Esophagus (tissue), 2 donors: ENCODE results near the gene PSMB7. TPM values are rescaled to one million over a fixed set of nuclear protein-coding genes. Genes with fewer than 3 reads are reported as not detected.

Source experiments
- H3K27ac ChIP-seq, 2 donors: one replicate each; pipeline ENCODE4 v1.5.1; 2013; ENCODE audit warnings: low read depth in 2 of 2, mild to moderate bottlenecking in 2 of 2, inconsistent platforms in 1 of 2, low read length in 1 of 2, moderate library complexity in 1 of 2
- H3K27me3 ChIP-seq, 2 donors: one replicate each; pipeline ENCODE4 v1.6.1; 2013; ENCODE audit warnings: low read length in 2 of 2, control low read depth in 1 of 2, mild to moderate bottlenecking in 1 of 2; ENCODE audit not compliant: insufficient read depth in 2 of 2, control insufficient read depth in 1 of 2
- H3K36me3 ChIP-seq, 2 donors: one replicate each; pipeline ENCODE4 v1.6.1; 2013; ENCODE audit warnings: low read length in 1 of 2; ENCODE audit not compliant: control insufficient read depth in 2 of 2, insufficient read depth in 2 of 2
- H3K4me1 ChIP-seq, 2 donors: one replicate each; pipeline ENCODE4 v1.6.1; 2013; ENCODE audit warnings: low read length in 1 of 2; ENCODE audit not compliant: control insufficient read depth in 2 of 2, insufficient read depth in 2 of 2
- H3K4me3 ChIP-seq, 2 donors: one replicate each; pipeline ENCODE4 v1.5.1; 2013; ENCODE audit warnings: low read length in 2 of 2, mild to moderate bottlenecking in 2 of 2, low read depth in 1 of 2, moderate library complexity in 1 of 2
- H3K9me3 ChIP-seq, 2 donors: one replicate each; pipeline ENCODE4 v1.6.1; 2013; ENCODE audit warnings: mild to moderate bottlenecking in 2 of 2, low read depth in 1 of 2, low read length in 1 of 2, moderate library complexity in 1 of 2; ENCODE audit not compliant: control insufficient read depth in 2 of 2, insufficient read depth in 1 of 2
- WGBS, 2 donors: extraction: QIAGEN DNeasy Blood & Tissue Kit; methylation state at CpG; one replicate each; pipeline ENCODE4 v1.1.7; 2013; 5-methylcytosine and 5-hydroxymethylcytosine counted together
- polyA plus RNA-seq, 2 donors: library from polyadenylated mRNA; stranded (reverse); fragments of 200-250 nt; gene quantifications; one replicate each; pipeline ENCODE4 v1.2.3, GENCODE V29; 2013
- donor health status: healthy with polysubstance abuse.
- donor health status: Bipolar disorder and iron deficiency.

The PSMB7 gene
- polyA plus RNA-seq, 2 donors: 137 to 190 TPM

DNA sequence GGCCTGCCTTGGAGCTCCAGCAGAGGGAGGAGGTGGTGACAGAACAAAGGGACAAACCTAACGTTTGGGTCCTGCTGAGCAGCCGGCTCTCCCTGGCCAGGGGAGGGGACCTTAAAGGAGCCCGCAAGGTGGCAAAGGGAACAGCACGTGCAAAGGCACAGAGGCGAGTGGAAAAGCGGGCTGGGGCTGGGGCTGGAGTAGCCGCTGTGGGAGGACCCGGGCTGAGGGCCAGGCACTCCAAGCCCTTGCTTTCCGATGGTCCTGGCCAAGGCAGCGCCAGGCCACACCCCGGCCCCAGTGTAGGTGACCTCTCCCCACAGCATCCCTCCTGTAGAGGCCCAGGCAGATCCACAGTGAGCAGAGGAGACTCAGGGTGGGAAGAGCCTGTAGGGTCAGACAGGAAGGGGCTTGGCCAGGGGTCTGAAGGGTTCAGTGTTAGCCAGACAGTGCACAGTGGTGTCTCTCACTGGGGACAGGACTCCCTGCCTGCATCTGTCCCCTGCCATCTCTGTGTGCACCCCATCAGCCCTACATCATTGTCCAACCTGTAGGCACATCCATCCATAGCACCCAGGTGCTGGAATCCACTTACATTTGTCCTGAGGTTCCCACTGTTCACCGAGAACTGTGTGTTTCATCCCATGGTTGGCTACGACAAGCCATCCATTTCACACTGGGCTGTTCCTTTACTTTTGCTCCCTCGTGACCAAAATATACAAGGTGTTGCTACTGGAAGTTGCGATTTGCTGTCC lies 80.5 kb downstream of the PSMB7 start:
- H3K36me3 ChIP-seq: peaks cover 2 to 14% of the 10 kb centered on the region in 2 donors
- 88 to 92% methylated on average over 15 of the region's 15 CpGs for WGBS, 2 donors
- H3K4me3 ChIP-seq: no peak overlapping the region
- H3K9me3 ChIP-seq: no peaks in the 10 kb centered on the region
- no peak overlapping the region for H3K27ac ChIP-seq
- H3K27me3 ChIP-seq: no peaks in the 10 kb centered on the region
- no peaks in the 10 kb centered on the region for H3K4me1 ChIP-seq

DNA sequence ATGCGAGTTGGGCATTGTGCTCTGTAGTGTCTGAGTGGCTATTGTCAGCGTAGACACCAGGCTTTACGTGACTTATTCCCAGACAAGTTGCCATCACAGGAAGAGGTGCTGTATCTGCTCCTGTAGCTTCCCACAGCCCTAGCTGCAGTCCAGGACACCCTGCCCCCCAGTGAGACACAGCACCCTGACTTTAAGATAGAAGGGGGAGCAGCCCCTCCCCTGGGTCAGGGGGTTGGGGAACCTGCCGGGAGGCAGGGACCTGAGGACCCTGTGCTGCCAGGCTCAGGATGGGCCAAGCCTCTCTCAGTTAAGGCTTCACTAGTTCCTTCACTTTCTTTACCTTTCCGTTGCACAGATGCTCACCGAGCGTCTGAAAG lies 82.1 kb downstream of the PSMB7 start:
- Histone ChIP-seq H3K4me3 (no peak overlapping the region), H3K36me3 (peaks cover 2 to 19% of the 10 kb centered on the region in 2 donors), H3K9me3 (no peaks in the 10 kb centered on the region), H3K27me3 (no peaks in the 10 kb centered on the region), H3K4me1 (no peaks in the 10 kb centered on the region), H3K27ac (no peak overlapping the region)
- WGBS, 2 donors: 91 to 92% methylated on average over 7 of the region's 7 CpGs

DNA sequence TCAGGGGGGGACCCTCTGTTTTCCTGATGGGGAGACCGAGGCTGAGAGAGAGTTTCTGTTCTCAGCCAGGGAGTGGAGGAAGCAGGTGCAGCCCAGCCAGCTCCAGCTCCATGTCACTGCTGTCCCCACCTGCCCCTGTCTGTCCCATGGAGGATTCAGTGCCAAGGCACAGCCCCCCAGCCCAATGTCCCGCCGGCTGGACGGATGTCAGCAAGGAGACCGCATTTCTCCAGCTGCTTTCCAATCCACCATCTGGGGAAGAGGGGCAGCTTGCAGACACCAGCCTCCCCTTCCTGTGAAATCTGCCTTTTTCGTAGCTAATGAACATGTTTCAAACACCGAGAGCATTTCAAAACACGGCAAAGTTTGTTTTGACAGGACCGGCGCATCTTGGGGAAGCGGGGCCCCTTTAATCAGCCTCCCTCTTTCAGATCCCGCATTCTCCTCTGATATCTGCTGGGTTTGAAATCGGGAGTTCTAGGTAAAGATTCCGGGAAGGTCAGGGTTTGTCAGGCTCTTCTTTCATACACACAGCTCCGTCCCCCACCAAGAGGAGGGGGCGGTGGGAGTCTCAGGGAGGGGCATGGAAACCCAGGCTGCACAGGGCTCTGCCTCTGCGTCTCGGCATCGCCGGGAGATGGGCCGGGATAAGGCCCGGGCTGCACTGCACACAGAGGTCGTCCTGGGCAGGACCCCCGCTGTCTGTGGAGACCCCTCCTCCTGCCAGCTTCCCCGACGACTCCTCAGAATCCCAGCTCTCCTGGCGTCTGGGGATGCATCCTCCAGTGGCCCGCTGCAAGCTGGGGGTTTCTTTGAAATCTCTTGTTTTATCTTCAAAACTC lies 82.7 kb downstream of the PSMB7 start:
- no peak overlapping the region for H3K4me3 ChIP-seq
- H3K4me1 ChIP-seq: no peaks in the 10 kb centered on the region
- WGBS, 2 donors: 79% methylated on average over 28 of the region's 28 CpGs
- no peaks in the 10 kb centered on the region for H3K9me3 ChIP-seq
- H3K27ac ChIP-seq: no peak overlapping the region
- H3K27me3 ChIP-seq: no peaks in the 10 kb centered on the region
- peaks cover 2 to 19% of the 10 kb centered on the region in 2 donors for H3K36me3 ChIP-seq

DNA sequence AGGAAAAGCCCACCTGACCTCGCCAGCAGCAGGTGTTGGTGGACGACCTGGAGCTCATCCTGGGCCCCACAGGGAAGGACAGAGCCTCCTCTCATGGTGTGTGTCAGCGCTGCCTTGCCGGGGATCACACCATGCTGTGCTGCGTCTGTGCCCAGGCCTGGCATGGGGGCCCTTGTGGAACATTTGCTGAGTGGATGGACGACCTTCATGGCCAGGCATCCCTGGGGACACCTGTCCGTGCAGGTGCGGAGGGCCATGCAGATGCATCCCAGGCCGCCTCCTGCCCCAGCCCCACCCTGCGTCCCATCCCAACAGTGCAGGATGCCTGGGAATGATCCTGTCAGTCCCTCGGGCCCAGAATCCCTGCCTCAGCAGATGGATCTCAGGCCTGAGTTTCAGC lies 83.7 kb downstream of the PSMB7 start:
- peaks cover 2 to 19% of the 10 kb centered on the region in 2 donors for H3K36me3 ChIP-seq
- H3K9me3 ChIP-seq: no peaks in the 10 kb centered on the region
- no peaks in the 10 kb centered on the region for H3K27me3 ChIP-seq
- H3K4me1 ChIP-seq: no peaks in the 10 kb centered on the region
- no peak overlapping the region for H3K27ac ChIP-seq
- WGBS, 2 donors: 88% methylated on average over 9 to 11 of the region's 11 CpGs
- H3K4me3 ChIP-seq: no peak overlapping the region

DNA sequence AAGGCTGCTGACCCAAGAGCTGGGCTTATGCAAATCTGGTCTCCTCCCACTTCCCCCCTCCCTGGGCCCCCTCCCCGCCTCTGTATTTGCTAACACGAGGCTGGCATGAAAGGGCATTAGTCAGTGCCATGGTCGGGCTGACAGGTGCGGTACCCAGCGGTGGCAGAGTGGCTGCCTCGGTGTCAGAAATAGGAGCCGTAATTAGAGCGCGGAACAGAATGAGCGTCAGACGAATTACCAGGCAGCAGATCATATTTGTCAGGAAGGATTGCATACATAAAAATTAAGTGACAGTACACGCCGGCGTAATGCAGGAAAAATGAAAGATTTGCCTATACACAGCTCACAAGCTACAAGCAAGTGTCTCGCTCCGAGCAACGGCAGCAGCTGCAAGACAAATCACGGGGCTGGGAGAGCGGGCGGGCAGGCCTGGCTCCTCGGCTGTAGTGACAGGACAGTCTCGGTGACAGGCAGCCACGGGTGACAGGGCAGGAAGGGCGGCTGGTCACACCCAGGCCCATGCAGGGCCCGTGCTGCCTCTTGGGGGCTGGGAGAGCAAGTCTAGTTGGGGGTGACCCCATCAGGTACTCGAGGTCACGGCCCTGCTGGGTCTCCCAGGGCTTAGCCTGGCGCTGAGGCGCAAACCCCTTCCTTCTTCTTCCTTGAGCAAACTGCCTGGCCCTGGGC lies 85.1 kb downstream of the PSMB7 start:
- Histone ChIP-seq H3K4me3 (no peak overlapping the region), H3K27ac (no peak overlapping the region), H3K36me3 (peaks cover 2 to 15% of the 10 kb centered on the region in 2 donors), H3K9me3 (no peaks in the 10 kb centered on the region), H3K27me3 (no peaks in the 10 kb centered on the region), H3K4me1 (no peaks in the 10 kb centered on the region)
- WGBS, 2 donors: 89 to 91% methylated on average over 27 to 29 of the region's 29 CpGs

DNA sequence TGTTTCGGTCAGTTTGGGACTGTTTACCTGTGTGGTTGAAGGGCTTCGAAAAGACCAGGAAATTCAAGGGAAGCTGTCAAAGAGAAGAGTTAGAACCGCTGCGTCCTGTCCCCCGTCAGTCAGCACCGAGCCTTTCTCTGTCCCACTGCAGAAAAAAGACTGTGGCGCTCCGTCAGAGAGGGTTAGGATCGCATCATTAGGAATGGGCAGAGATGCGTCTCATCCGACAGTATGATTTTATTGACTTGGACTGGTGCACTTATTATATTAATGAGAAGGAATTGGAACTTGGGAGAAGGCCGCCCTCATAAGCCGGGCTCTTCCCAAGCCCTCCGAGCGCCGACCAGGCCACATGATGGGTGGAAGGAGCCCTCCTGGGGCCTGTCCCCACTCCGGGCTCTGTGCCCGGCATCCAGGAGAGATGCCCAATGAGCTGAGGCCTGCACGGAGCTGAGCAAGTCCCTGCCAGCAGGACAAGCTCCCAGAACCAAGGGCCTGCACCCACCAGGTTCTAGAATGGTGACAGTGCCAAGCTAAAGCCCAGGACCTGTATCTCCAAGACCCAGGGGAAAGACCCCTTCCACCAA lies 85.9 kb downstream of the PSMB7 start:
- Histone ChIP-seq H3K4me1 (no peaks in the 10 kb centered on the region), H3K27me3 (no peaks in the 10 kb centered on the region), H3K36me3 (peaks cover 2 to 11% of the 10 kb centered on the region in 2 donors), H3K9me3 (no peaks in the 10 kb centered on the region), H3K4me3 (no peak overlapping the region), H3K27ac (no peak overlapping the region)
- WGBS, 2 donors: 88 to 93% methylated on average over 19 of the region's 19 CpGs

DNA sequence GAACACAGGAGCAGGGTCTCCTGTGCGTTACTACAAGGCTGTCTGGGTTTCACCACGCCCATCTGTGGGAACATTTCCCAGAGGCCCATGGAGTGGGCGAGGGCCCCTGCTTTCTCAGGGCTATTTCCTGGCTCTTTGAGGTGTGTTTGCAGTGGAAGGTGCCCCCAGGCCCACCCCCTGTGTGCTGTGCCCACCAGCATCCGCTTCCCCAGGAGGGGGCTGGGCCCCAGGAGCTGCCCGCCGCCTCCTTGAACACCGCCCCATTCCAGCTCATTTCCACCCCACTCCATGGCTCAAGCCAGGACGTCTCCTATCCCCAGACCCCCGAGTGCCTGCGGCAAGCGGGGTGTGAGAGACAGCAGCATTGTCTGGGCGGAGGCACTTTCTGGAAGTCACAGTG lies 87.0 kb downstream of the PSMB7 start:
- no peaks in the 10 kb centered on the region for H3K4me1 ChIP-seq

DNA sequence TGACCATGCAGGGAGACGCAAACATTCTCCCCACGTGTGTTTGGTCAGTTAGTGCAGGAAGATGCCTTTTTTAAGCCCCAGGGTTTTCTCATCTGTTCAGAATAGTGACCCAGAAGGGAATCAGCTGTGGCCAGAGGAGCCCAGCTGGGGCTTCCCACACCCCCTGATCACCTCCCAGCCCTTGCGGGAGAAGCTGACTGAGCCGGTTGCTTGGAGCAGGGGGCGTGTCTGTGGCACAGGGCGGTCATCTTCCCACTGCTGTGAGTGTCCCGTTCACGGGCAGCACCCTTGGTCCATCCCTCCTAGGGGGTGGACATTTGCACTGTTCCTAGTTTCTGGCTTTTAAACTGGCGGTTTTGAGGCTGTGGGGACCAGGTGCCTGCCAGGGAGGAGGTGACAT lies 87.8 kb downstream of the PSMB7 start:
- Histone ChIP-seq H3K4me1 (no peaks in the 10 kb centered on the region), H3K27ac (no peak overlapping the region), H3K27me3 (no peaks in the 10 kb centered on the region), H3K9me3 (no peaks in the 10 kb centered on the region), H3K36me3 (peaks cover 2 to 14% of the 10 kb centered on the region in 2 donors), H3K4me3 (no peak overlapping the region)
- WGBS, 2 donors: 81% methylated on average over 9 of the region's 9 CpGs

More for the DNA sequence above, 87.0 kb downstream of the PSMB7 start:
- no peaks in the 10 kb centered on the region for H3K9me3 ChIP-seq
- WGBS, 2 donors: 93 to 94% methylated on average over 12 of the region's 12 CpGs
- H3K27ac ChIP-seq: no peak overlapping the region
- no peak overlapping the region for H3K4me3 ChIP-seq
- no peaks in the 10 kb centered on the region for H3K27me3 ChIP-seq
- peaks cover 2 to 11% of the 10 kb centered on the region in 2 donors for H3K36me3 ChIP-seq

DNA sequence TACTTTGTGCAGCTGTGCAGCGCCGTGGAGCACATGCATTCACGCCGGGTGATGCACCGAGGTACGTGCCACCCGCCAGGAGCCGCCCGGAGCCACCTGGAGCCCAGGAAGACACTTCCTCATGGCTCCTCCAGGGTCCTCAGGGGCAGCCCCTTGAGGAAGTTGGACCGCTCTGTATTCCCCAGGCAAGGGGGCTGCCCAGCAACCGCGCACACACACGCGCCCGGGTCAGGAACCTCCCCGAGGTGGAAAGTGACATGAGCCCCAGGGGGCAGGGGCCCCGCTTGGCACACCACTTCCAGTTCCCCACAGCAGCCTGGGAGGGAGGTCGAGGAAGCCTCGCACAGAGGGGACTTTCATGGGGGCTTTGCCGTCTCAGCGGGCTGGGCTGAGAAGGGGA lies 88.9 kb downstream of the PSMB7 start:
- Histone ChIP-seq H3K36me3 (peaks cover 0 to 10% of the 10 kb centered on the region in 2 donors), H3K27me3 (no peaks in the 10 kb centered on the region), H3K4me3 (no peak overlapping the region), H3K9me3 (no peaks in the 10 kb centered on the region), H3K4me1 (no peaks in the 10 kb centered on the region), H3K27ac (no peak overlapping the region)
- 90 to 92% methylated on average over 21 of the region's 21 CpGs for WGBS, 2 donors
